Fibroblast of lung (primary cell): Measurements from ENCODE around the gene NINJ2. TPM values are rescaled to one million over a fixed set of nuclear protein-coding genes. Genes with fewer than 3 reads are reported as not detected.

Source experiments
- DNase-seq, 2 donors: peaks; one replicate each; pipeline versions ENCODE4 v3.0.0 to v3.0.0-alpha.2; 2010; ENCODE audit warnings: low read depth in 2 of 2
- H2AFZ ChIP-seq: 2 replicates; pipeline ENCODE4 v1.5.1; 2012; ENCODE audit warnings: low read length, control low read depth, inconsistent platforms
- H3K27ac ChIP-seq: 2 replicates; pipeline ENCODE4 v1.5.1; 2011; ENCODE audit warnings: low read length, control low read depth; ENCODE audit not compliant: insufficient read depth
- H3K27me3 ChIP-seq: 2 replicates; pipeline ENCODE4 v1.5.1; 2011; ENCODE audit warnings: mild to moderate bottlenecking, low read length; ENCODE audit not compliant: control insufficient read depth, insufficient read depth
- H3K36me3 ChIP-seq: 2 replicates; pipeline ENCODE4 v1.5.1; 2011; ENCODE audit warnings: low read length; ENCODE audit not compliant: control insufficient read depth, insufficient read depth
- H3K4me1 ChIP-seq: 2 replicates; pipeline ENCODE4 v1.5.1; 2011; ENCODE audit warnings: low read length; ENCODE audit not compliant: control insufficient read depth, insufficient read depth; ENCODE audit errors: extremely low read depth
- H3K4me2 ChIP-seq: 2 replicates; pipeline ENCODE4 v1.5.1; 2011; ENCODE audit warnings: low read length, control low read depth; ENCODE audit not compliant: insufficient read depth; ENCODE audit errors: extremely low read depth
- H3K4me3 ChIP-seq, 4 experiments: fragments of 200-600 bp in 1 of 4; sonication (generic) in 1 of 4; replicated peaks in 1 of 4; 2 replicates each; pipeline ENCODE4 v1.5.1; 2011 to 2016; ENCODE audit warnings: low read length in 4 of 4, low read depth in 3 of 4, mild to moderate bottlenecking in 3 of 4, control low read depth in 2 of 4, inconsistent platforms in 1 of 4, mixed read lengths in 1 of 4; ENCODE audit not compliant: insufficient read depth in 1 of 4; ENCODE audit errors: control extremely low read depth in 1 of 4
- H3K79me2 ChIP-seq: 2 replicates; pipeline ENCODE4 v1.5.1; 2012; ENCODE audit warnings: mild to moderate bottlenecking, low read length, inconsistent platforms; ENCODE audit not compliant: control insufficient read depth, insufficient read depth
- H3K9ac ChIP-seq: 2 replicates; pipeline ENCODE4 v1.5.1; 2011; ENCODE audit warnings: mild to moderate bottlenecking, low read length, control low read depth; ENCODE audit not compliant: insufficient read depth
- H3K9me3 ChIP-seq: 2 replicates; pipeline ENCODE4 v1.5.1; 2012; ENCODE audit warnings: low read depth, low read length; ENCODE audit not compliant: control insufficient read depth, insufficient read depth
- H4K20me1 ChIP-seq: 2 replicates; pipeline ENCODE4 v1.5.1; 2011; ENCODE audit warnings: low read length; ENCODE audit not compliant: control insufficient read depth, insufficient read depth; ENCODE audit errors: extremely low read depth
- EZH2 ChIP-seq: IDR thresholded peaks from 2 replicates; pipeline ENCODE4 v1.5.1; 2012; ENCODE audit warnings: low read length, control low read depth, mild to moderate bottlenecking; ENCODE audit errors: missing control alignments
- polyA plus RNA-seq, 2 donors: library from polyadenylated mRNA; depleted of rRNA in 1 of 2; stranded (reverse) in 1 of 2; unstranded in 1 of 2; fragments of >200 nt; gene quantifications; 2 replicates each; pipeline ENCODE4 v1.2.1, GENCODE V29; 2011 to 2012; ENCODE audit warnings: missing spikeins in 1 of 2
- total RNA-seq: library from RNA; depleted of rRNA; stranded (reverse); fragments of >200 nt; gene quantifications from 2 replicates; pipeline ENCODE4 v1.2.1, GENCODE V29; 2014
- TF ChIP-seq, protein P1 (sequence below), 2 donors: IDR thresholded peaks in 1 of 2; conservative IDR thresholded peaks in 1 of 2; 1 replicate in 1 of 2; 2 replicates in 1 of 2; pipeline ENCODE4 v1.5.1; 2011 to 2012; ENCODE audit warnings: low read length in 2 of 2, control low read depth in 1 of 2, inconsistent platforms in 1 of 2, low read depth in 1 of 2, mild to moderate bottlenecking in 1 of 2

NINJ2 gene
- total and polyA plus RNA-seq, 2 donors (not counting 1 experiment from before 2014, with no cell fraction given), result 0.35 to 0.66 TPM

DNA sequence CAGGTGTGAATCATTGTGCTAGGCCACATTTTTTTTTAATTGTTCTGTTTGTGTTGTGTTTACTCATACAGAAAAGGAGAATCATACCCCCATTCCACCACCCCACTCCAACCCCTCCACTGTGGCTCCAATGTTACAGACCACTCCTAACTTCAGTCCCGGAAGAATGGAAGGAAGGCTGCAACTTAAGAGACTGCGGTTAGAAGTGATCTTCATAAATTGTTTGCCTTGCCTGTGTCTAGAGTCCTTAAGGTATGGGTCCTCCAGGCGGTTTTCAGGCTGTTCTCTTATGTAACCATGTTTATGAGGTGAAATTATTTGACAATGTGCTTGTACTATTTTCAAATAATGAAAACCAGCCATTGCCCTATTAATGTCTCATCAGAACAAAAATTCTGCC, 22.5 kb downstream of the NINJ2 start:
- Histone ChIP-seq H3K4me3 (no peak overlapping the region), H2AFZ (no peak overlapping the region), H4K20me1 (no peaks in the 10 kb centered on the region), H3K9ac (no peak overlapping the region), H3K36me3 (no peaks in the 10 kb centered on the region), H3K27me3 (no peaks in the 10 kb centered on the region), H3K27ac (no peak overlapping the region), H3K9me3 (no peaks in the 10 kb centered on the region), H3K4me1 (peaks cover 10% of the 10 kb centered on the region), H3K79me2 (no peaks in the 10 kb centered on the region), H3K4me2 (no peak overlapping the region)
- DNase-seq, result no peak
- TF ChIP-seq, protein P1, sequence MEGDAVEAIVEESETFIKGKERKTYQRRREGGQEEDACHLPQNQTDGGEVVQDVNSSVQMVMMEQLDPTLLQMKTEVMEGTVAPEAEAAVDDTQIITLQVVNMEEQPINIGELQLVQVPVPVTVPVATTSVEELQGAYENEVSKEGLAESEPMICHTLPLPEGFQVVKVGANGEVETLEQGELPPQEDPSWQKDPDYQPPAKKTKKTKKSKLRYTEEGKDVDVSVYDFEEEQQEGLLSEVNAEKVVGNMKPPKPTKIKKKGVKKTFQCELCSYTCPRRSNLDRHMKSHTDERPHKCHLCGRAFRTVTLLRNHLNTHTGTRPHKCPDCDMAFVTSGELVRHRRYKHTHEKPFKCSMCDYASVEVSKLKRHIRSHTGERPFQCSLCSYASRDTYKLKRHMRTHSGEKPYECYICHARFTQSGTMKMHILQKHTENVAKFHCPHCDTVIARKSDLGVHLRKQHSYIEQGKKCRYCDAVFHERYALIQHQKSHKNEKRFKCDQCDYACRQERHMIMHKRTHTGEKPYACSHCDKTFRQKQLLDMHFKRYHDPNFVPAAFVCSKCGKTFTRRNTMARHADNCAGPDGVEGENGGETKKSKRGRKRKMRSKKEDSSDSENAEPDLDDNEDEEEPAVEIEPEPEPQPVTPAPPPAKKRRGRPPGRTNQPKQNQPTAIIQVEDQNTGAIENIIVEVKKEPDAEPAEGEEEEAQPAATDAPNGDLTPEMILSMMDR (conservative IDR thresholded peaks at IDR 0.05 in 1 of 2, IDR thresholded peaks at IDR 0.05 in 1 of 2; ENCODE audit: low read depth in 1 of 2, low read length in 2 of 2), result no peak
- TF ChIP-seq EZH2, result no peak

DNA sequence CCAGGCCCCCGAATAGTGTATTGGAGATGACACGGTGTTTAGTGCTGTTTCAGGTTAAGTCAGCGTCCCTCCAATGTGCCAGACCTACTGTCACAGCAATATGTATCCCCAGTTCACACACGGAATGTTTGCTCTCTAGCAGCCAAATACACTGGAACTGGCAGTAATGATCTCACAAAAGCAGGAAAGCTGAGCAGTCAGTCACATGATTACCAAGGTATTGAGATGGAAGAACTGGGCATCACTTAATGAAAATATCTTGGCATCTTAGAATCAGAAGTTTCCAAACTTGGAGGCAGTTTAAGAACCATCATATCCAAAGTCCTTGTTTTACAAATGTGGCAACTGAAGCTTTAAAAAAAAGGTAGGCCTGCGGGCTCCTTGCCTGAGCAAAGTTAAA, 23.3 kb downstream of the NINJ2 start:
- Histone ChIP-seq H3K4me1 (peaks cover 3% of the 10 kb centered on the region), H3K4me3 (no peak overlapping the region), H3K79me2 (no peaks in the 10 kb centered on the region), H2AFZ (no peak overlapping the region), H3K9ac (no peak overlapping the region), H3K27ac (no peak overlapping the region), H3K9me3 (no peaks in the 10 kb centered on the region), H3K27me3 (no peaks in the 10 kb centered on the region), H4K20me1 (no peaks in the 10 kb centered on the region), H3K4me2 (no peak overlapping the region), H3K36me3 (no peaks in the 10 kb centered on the region)
- no peak for DNase-seq
- TF ChIP-seq, protein P1 (conservative IDR thresholded peaks at IDR 0.05 in 1 of 2, IDR thresholded peaks at IDR 0.05 in 1 of 2; ENCODE audit: low read depth in 1 of 2, low read length in 2 of 2), result no peak
- TF ChIP-seq EZH2, result no peak

DNA sequence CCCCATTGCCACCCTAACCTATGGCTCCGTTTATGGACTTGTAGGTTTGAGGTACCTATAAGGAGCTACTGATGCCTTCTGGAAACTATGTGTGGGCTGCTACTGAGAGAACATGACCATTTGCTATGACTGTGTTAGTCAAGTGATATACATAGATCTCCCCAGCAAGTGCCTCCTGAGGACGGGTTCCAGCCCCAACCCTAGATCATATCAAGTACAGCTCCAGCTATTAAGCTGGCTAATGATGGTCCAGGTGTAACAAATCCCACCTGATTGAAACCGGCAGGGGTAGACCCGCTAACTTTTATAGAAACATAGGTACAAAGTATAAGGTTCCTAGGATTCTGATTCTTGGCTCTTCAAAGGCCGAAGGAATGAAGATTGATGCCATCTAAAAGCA, 23.7 kb downstream of the NINJ2 start:
- Histone ChIP-seq H3K9me3 (no peaks in the 10 kb centered on the region), H2AFZ (no peak overlapping the region)
- no peak for DNase-seq

More for the DNA sequence above, 23.7 kb downstream of the NINJ2 start:
- H3K27me3 ChIP-seq, result no peaks in the 10 kb centered on the region
- H3K9ac ChIP-seq, result no peak overlapping the region
- H3K4me1 ChIP-seq, result no peaks in the 10 kb centered on the region
- no peaks in the 10 kb centered on the region for H3K79me2 ChIP-seq
- H3K36me3 ChIP-seq, result no peaks in the 10 kb centered on the region
- no peak overlapping the region for H3K4me2 ChIP-seq
- H3K27ac ChIP-seq, result no peak overlapping the region
- H3K4me3 ChIP-seq, result no peak overlapping the region
- no peaks in the 10 kb centered on the region for H4K20me1 ChIP-seq
- TF ChIP-seq, protein P1 (conservative IDR thresholded peaks at IDR 0.05 in 1 of 2, IDR thresholded peaks at IDR 0.05 in 1 of 2; ENCODE audit: low read depth in 1 of 2, low read length in 2 of 2), result no peak
- no peak for TF ChIP-seq EZH2
